ENCODE results near the gene PADI1.

Gene PADI1

DNA sequence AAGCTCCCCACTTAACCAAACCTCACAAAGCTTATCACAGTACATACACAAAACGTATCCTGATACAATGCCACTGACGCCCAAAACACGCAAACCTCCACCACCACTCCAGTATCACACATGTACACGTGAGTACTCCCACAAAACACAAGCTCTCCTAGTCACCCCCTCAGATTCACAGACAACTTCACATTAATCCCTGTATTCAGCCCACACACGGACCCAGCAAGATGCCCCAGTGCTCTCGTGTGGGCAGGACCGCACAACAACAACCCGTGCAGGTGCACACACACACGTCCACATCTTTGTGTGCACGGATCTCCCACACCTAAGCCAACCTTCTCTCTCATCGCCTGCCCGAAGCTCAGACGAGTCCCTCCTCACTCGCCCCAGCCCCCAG lies 17.6 kb downstream of the PADI1 start:
- Histone ChIP-seq H2AFZ (no peak overlapping the region), H3K4me2 (ENCODE audit: low read length) (no peak overlapping the region), H3K36me3 (ENCODE audit: control insufficient read depth, insufficient read depth, low read length) (no peaks in the 10 kb centered on the region), H3K27me3 (ENCODE audit: control insufficient read depth, insufficient read depth, low read length) (no peaks in the 10 kb centered on the region), H3K4me3 (ENCODE audit: low read depth, low read length) (no peak overlapping the region), H3K27ac (no peak overlapping the region), H3K4me1 (no peaks in the 10 kb centered on the region), H3K9me3 (ENCODE audit: control insufficient read depth, low read length) (no peaks in the 10 kb centered on the region), H3K79me2 (no peaks in the 10 kb centered on the region), H3K9ac (no peak overlapping the region)
- TF ChIP-seq, protein P1, sequence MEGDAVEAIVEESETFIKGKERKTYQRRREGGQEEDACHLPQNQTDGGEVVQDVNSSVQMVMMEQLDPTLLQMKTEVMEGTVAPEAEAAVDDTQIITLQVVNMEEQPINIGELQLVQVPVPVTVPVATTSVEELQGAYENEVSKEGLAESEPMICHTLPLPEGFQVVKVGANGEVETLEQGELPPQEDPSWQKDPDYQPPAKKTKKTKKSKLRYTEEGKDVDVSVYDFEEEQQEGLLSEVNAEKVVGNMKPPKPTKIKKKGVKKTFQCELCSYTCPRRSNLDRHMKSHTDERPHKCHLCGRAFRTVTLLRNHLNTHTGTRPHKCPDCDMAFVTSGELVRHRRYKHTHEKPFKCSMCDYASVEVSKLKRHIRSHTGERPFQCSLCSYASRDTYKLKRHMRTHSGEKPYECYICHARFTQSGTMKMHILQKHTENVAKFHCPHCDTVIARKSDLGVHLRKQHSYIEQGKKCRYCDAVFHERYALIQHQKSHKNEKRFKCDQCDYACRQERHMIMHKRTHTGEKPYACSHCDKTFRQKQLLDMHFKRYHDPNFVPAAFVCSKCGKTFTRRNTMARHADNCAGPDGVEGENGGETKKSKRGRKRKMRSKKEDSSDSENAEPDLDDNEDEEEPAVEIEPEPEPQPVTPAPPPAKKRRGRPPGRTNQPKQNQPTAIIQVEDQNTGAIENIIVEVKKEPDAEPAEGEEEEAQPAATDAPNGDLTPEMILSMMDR (IDR thresholded peaks at IDR 0.05) = no peak

DNA sequence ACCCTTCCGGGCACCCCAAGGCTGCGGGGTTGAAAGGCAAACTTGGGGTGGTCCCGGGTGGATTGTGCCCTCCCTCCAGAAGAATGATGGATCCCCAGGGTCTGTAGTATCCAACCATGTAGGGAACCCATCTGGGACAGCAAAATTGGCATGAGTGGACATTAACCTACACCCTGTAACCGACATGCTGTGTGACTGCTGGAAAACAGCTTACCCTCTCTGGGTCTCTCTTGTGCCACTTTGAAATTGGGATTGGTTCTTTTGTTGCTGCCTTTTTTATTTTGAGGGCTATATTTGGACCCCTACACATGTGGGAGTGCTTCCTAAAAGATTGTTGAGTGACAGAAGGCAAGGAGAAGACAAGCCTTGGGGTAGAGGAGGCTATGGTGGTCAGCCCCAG lies 19.5 kb downstream of the PADI1 start:
- Histone ChIP-seq H3K27ac (no peak overlapping the region), H3K36me3 (ENCODE audit: control insufficient read depth, insufficient read depth, low read length) (no peaks in the 10 kb centered on the region), H3K4me2 (ENCODE audit: low read length) (no peak overlapping the region), H2AFZ (no peak overlapping the region), H3K9ac (no peak overlapping the region), H3K4me1 (no peaks in the 10 kb centered on the region), H3K9me3 (ENCODE audit: control insufficient read depth, low read length) (no peaks in the 10 kb centered on the region), H3K79me2 (no peaks in the 10 kb centered on the region), H3K27me3 (ENCODE audit: control insufficient read depth, insufficient read depth, low read length) (no peaks in the 10 kb centered on the region), H3K4me3 (ENCODE audit: low read depth, low read length) (no peak overlapping the region)
- TF ChIP-seq, protein P1 (IDR thresholded peaks at IDR 0.05) = no peak

DNA sequence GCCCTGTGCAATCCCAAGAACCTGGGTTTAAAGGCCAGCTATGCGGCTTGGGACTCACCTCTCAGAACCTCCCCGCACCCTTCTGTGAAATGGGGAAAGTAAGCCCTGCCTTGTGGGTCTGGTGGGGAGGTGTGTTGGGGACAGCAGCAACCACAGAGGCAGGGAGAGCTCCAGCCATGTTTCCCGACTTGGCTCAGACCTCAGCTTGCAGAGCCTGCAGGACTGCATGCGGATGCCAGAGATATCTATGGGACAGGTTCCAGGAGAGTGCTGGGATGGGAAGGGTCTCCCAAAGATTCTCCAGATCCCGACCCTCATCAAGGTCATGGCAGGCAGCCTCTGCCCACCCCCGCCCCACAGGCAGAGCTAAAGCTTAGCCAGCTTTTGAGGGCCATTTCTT lies 20.2 kb downstream of the PADI1 start:
- no peaks in the 10 kb centered on the region for H3K27me3 ChIP-seq (ENCODE audit: control insufficient read depth, insufficient read depth, low read length)

DNA sequence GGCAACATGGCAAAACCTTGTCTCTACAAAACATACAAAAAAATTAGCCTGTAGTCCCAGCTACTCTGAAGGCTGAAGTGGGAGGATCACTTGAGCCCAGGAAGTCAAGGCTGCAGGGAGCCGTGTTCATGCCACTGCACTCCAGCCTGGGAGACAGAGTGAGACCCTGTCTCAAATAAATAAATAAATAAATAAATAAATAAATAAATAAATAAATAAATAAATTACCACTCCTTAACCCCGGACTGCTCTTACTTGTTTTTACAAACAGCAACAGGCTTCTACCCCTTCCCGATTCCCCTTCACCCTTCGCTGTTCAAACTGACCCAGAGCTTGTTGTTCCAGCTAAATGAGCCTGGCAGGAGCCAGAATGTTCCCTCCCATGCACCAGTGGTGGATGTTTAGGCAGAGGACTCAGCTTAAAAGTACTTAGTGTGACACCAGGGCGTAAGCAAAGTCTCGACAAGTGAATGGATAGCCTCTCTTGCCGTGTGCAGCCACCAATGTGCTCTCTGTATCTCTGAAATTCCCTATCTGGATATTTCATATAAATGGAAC lies 22.5 kb downstream of the PADI1 start:
- Histone ChIP-seq H3K9ac (no peak overlapping the region), H3K4me1 (no peaks in the 10 kb centered on the region), H3K9me3 (ENCODE audit: control insufficient read depth, low read length) (no peaks in the 10 kb centered on the region), H3K36me3 (ENCODE audit: control insufficient read depth, insufficient read depth, low read length) (no peaks in the 10 kb centered on the region), H3K27me3 (ENCODE audit: control insufficient read depth, insufficient read depth, low read length) (no peaks in the 10 kb centered on the region), H3K27ac (no peak overlapping the region), H2AFZ (no peak overlapping the region), H3K4me3 (ENCODE audit: low read depth, low read length) (no peak overlapping the region), H3K4me2 (ENCODE audit: low read length) (no peak overlapping the region), H3K79me2 (no peaks in the 10 kb centered on the region)
- TF ChIP-seq, protein P1 (IDR thresholded peaks at IDR 0.05) = no peak

More for the DNA sequence above, 20.2 kb downstream of the PADI1 start:
- no peaks in the 10 kb centered on the region for H3K4me1 ChIP-seq
- no peaks in the 10 kb centered on the region for H3K79me2 ChIP-seq
- H3K36me3 ChIP-seq (ENCODE audit: control insufficient read depth, insufficient read depth, low read length) = no peaks in the 10 kb centered on the region
- H2AFZ ChIP-seq = no peak overlapping the region
- no peak overlapping the region for H3K4me2 ChIP-seq (ENCODE audit: low read length)
- no peak overlapping the region for H3K9ac ChIP-seq
- H3K9me3 ChIP-seq (ENCODE audit: control insufficient read depth, low read length) = no peaks in the 10 kb centered on the region
- no peak overlapping the region for H3K27ac ChIP-seq
- H3K4me3 ChIP-seq (ENCODE audit: low read depth, low read length) = no peak overlapping the region
- TF ChIP-seq, protein P1 (IDR thresholded peaks at IDR 0.05) = no peak

DNA sequence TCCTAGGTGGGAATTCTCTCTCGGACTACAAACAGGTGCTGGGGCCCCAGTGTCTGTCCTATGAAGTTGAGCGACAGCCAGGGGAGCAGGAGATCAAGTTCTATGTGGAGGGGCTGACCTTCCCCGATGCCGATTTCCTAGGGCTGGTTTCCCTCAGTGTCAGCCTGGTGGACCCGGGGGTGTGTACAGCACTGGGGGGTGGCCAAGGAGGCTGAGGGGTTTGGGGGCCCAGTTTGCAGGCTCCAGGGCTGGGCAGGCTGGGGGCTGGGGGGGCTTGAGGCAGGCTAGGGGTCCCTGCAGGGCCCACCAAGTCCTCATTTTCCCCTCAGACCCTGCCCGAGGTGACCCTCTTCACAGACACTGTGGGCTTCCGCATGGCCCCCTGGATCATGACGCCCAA lies 23.7 kb downstream of the PADI1 start:
- no peaks in the 10 kb centered on the region for H3K36me3 ChIP-seq (ENCODE audit: control insufficient read depth, insufficient read depth, low read length)
- no peaks in the 10 kb centered on the region for H3K9me3 ChIP-seq (ENCODE audit: control insufficient read depth, low read length)
- no peaks in the 10 kb centered on the region for H3K79me2 ChIP-seq
- no peak overlapping the region for H2AFZ ChIP-seq
- no peak overlapping the region for H3K4me3 ChIP-seq (ENCODE audit: low read depth, low read length)
- H3K27me3 ChIP-seq (ENCODE audit: control insufficient read depth, insufficient read depth, low read length) = no peaks in the 10 kb centered on the region
- no peak overlapping the region for H3K27ac ChIP-seq
- no peak overlapping the region for H3K9ac ChIP-seq
- H3K4me2 ChIP-seq (ENCODE audit: low read length) = no peak overlapping the region
- no peaks in the 10 kb centered on the region for H3K4me1 ChIP-seq
- TF ChIP-seq, protein P1 (IDR thresholded peaks at IDR 0.05) = no peak
